ENCODE results near the gene GPM6B.

Gene GPM6B

DNA sequence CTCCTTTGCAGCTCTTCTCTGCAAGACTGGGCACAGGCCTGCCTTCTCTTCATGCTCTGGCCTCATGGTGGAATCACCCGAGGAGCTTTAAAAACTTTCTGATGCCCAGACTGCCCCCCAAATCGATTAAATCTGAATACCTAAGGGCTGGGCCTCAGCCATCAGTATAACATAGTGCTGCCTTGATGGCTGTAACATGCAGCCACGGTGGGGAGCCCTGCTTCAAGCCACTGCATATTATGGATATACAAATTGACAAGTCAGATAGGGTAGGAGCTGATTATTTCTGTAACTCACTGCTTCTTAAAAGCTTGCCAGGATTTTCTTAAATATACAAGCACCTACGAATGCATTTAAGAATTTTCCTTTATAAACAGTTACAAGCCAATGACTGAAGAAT lies 40.5 kb downstream of the GPM6B start:
- no peak for DNase-seq (ENCODE audit: low read depth)
- no peak overlapping the region for H3K4me3 ChIP-seq (ENCODE audit: control insufficient read depth, low read depth, low read length)
- TF ChIP-seq CTCF (conservative IDR thresholded peaks at IDR 0.05; ENCODE audit: control insufficient read depth, insufficient read depth, low read depth, low read length): no peak

- H3K4me3 ChIP-seq (ENCODE audit: control insufficient read depth, low read depth, low read length): no peak overlapping the region
- TF ChIP-seq CTCF (conservative IDR thresholded peaks at IDR 0.05; ENCODE audit: control insufficient read depth, insufficient read depth, low read depth, low read length): no peak
- DNase-seq (ENCODE audit: low read depth): no peak
Measured at GRCh38 chrX:13775837-13776236, 41.1 kb downstream of the GPM6B start.

DNA sequence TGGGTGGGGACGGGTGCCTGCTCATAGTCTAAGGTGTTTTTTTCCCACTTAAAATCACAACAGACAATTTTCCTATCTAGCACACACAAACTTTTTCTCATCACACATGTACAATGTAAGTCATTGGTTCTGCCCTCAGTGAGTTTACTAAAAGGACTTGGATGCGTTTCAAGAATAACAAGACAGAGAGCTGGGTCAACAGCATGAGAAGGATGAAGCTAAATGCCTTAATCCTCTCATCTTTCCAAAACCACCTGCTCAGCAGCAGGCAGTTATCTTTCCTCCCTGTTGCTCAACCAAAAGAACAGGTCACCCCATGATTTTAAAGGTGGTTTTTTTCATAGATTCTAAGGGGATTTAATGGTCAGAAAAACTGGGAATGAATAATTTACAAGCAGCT lies 42.2 kb downstream of the GPM6B start:
- no peak for TF ChIP-seq CTCF (conservative IDR thresholded peaks at IDR 0.05; ENCODE audit: control insufficient read depth, insufficient read depth, low read depth, low read length)
- DNase-seq (ENCODE audit: low read depth): peak; percentile 49

GRCh38 chrX:13770013-13770535 lies 46.8 kb downstream of the GPM6B start:
- no peak overlapping the region for H3K4me3 ChIP-seq (ENCODE audit: control insufficient read depth, low read depth, low read length)
- TF ChIP-seq CTCF (conservative IDR thresholded peaks at IDR 0.05; ENCODE audit: control insufficient read depth, insufficient read depth, low read depth, low read length): no peak
- no peak for DNase-seq (ENCODE audit: low read depth)

More for the DNA sequence above, 42.2 kb downstream of the GPM6B start:
- H3K4me3 ChIP-seq (ENCODE audit: control insufficient read depth, low read depth, low read length): no peak overlapping the region

DNA sequence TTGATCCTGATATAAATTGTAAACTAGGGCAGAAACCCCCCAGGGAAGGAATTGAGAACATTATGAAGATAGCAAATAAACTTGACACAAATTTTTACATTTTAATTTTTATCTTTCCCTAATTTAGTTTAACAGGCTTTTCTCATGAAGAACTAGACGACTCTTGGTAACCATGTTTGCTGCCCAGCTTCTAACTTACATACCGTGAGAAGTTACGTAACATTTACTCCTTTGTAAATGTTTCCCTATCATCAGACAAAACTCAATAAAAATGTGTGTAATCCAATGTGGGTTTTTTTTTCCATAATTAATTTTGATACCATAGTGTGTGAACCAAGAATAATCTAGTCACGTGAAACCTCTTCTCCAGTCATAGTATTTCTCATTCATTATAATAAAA lies 48.0 kb downstream of the GPM6B start:
- DNase-seq (ENCODE audit: low read depth): no peak
- no peak for TF ChIP-seq CTCF (conservative IDR thresholded peaks at IDR 0.05; ENCODE audit: control insufficient read depth, insufficient read depth, low read depth, low read length)
- H3K4me3 ChIP-seq (ENCODE audit: control insufficient read depth, low read depth, low read length): no peak overlapping the region

DNA sequence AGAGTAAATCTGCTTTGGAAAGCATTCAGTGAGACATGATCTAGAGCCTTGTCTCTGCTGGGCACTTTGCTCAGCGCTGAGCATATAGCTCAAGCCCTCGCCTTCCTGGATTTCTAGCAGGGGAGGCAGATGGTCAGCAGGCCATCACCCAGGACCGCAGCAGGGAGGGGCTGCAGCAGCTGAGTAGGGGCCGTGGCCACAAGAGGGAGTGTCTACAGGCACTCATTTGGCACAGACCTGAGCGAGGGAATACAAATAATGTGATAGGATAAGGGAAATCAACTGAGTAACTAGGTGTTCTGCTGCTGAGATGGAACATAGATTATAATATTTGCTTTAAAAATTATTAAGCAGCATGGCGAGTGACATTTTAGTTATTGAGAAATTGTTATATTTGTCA lies 52.1 kb downstream of the GPM6B start:
- H3K4me3 ChIP-seq (ENCODE audit: control insufficient read depth, low read depth, low read length): no peak overlapping the region
- peak; percentile 3 for TF ChIP-seq CTCF (conservative IDR thresholded peaks at IDR 0.05; ENCODE audit: control insufficient read depth, insufficient read depth, low read depth, low read length)
- DNase-seq (ENCODE audit: low read depth): peak; percentile 36

GRCh38 chrX:13764281-13764680 lies 52.6 kb downstream of the GPM6B start:
- DNase-seq (ENCODE audit: low read depth): no peak
- no peak overlapping the region for H3K4me3 ChIP-seq (ENCODE audit: control insufficient read depth, low read depth, low read length)
- no peak for TF ChIP-seq CTCF (conservative IDR thresholded peaks at IDR 0.05; ENCODE audit: control insufficient read depth, insufficient read depth, low read depth, low read length)

All from fibroblast of mammary gland (primary cell).